ENCODE results near the gene YPEL2. TPM values are rescaled to one million over a fixed set of nuclear protein-coding genes. Genes with fewer than 3 reads are reported as not detected.
A peak's percentile ranks its signal among the peaks of the same experiment; 100 is the strongest.

The YPEL2 gene
- total and polyA plus RNA-seq, 2 of the 13 experiments (the other 11 are each of a cell fraction or from before 2014, with no cell fraction given) = 8.5 to 21.1 TPM

GRCh38 chr17:59366773-59367656 is 35.6 kb downstream of the YPEL2 start (continued):
- TF ChIP-seq ZFY (CRISPR knock-in tag; IDR thresholded peaks at IDR 0.05) (no peak), TBX3 (IDR thresholded peaks at IDR 0.05; ENCODE audit: borderline replicate concordance) (peak; percentile 79), TP53 (CRISPR knock-in tag; conservative IDR thresholded peaks at IDR 0.05) (peak; percentile 75), MAX (IDR thresholded peaks at IDR 0.05) (peak; percentile 95), ATF7-NPFF (CRISPR knock-in tag; IDR thresholded peaks at IDR 0.05; ENCODE audit: low read depth) (0 out of 2 replicates have a peak, but pooled peaks have one; percentile 33), SRF (IDR thresholded peaks at IDR 0.05; ENCODE audit: low read depth, low read length) (0 out of 2 replicates have a peak, but pooled peaks have one; percentile 29), ZNF629 (CRISPR knock-in tag; conservative IDR thresholded peaks at IDR 0.05) (peak; percentile 39), ZNF614 (CRISPR knock-in tag; IDR thresholded peaks at IDR 0.05; ENCODE audit: borderline replicate concordance) (peak; percentile 87), ZSCAN25 (CRISPR knock-in tag; IDR thresholded peaks at IDR 0.05) (peak; percentile 74), KLF6 (CRISPR knock-in tag; IDR thresholded peaks at IDR 0.05) (peak; percentile 67; the same call in 1 of the 2 replicates), RXRA (CRISPR knock-in tag; IDR thresholded peaks at IDR 0.05) (peak; percentile 96), ZBTB21 (CRISPR knock-in tag; IDR thresholded peaks at IDR 0.05) (peak; percentile 35; the same call in 1 of the 2 replicates)
- TF ChIP-seq, protein P1, sequence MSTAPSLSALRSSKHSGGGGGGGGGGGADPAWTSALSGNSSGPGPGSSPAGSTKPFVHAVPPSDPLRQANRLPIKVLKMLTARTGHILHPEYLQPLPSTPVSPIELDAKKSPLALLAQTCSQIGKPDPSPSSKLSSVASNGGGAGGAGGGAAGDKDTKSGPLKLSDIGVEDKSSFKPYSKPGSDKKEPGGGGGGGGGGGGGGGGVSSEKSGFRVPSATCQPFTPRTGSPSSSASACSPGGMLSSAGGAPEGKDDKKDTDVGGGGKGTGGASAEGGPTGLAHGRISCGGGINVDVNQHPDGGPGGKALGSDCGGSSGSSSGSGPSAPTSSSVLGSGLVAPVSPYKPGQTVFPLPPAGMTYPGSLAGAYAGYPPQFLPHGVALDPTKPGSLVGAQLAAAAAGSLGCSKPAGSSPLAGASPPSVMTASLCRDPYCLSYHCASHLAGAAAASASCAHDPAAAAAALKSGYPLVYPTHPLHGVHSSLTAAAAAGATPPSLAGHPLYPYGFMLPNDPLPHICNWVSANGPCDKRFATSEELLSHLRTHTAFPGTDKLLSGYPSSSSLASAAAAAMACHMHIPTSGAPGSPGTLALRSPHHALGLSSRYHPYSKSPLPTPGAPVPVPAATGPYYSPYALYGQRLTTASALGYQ (CRISPR knock-in tag; IDR thresholded peaks at IDR 0.05) = peak; percentile 99
- TF ChIP-seq, protein P2, sequence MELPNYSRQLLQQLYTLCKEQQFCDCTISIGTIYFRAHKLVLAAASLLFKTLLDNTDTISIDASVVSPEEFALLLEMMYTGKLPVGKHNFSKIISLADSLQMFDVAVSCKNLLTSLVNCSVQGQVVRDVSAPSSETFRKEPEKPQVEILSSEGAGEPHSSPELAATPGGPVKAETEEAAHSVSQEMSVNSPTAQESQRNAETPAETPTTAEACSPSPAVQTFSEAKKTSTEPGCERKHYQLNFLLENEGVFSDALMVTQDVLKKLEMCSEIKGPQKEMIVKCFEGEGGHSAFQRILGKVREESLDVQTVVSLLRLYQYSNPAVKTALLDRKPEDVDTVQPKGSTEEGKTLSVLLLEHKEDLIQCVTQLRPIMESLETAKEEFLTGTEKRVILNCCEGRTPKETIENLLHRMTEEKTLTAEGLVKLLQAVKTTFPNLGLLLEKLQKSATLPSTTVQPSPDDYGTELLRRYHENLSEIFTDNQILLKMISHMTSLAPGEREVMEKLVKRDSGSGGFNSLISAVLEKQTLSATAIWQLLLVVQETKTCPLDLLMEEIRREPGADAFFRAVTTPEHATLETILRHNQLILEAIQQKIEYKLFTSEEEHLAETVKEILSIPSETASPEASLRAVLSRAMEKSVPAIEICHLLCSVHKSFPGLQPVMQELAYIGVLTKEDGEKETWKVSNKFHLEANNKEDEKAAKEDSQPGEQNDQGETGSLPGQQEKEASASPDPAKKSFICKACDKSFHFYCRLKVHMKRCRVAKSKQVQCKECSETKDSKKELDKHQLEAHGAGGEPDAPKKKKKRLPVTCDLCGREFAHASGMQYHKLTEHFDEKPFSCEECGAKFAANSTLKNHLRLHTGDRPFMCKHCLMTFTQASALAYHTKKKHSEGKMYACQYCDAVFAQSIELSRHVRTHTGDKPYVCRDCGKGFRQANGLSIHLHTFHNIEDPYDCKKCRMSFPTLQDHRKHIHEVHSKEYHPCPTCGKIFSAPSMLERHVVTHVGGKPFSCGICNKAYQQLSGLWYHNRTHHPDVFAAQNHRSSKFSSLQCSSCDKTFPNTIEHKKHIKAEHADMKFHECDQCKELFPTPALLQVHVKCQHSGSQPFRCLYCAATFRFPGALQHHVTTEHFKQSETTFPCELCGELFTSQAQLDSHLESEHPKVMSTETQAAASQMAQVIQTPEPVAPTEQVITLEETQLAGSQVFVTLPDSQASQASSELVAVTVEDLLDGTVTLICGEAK (IDR thresholded peaks at IDR 0.05) = peak; percentile 17; the same call in 1 of the 2 replicates
- TF ChIP-seq, protein P2 (CRISPR knock-in tag; IDR thresholded peaks at IDR 0.05) = peak; percentile 80; the same call in 1 of the 2 replicates
- TF ChIP-seq, protein P3, sequence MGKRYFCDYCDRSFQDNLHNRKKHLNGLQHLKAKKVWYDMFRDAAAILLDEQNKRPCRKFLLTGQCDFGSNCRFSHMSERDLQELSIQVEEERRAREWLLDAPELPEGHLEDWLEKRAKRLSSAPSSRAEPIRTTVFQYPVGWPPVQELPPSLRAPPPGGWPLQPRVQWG (CRISPR knock-in tag; IDR thresholded peaks at IDR 0.05; ENCODE audit: borderline replicate concordance, low read depth) = no peak
